Measurements from ENCODE around the gene TREML2.

GRCh38 chr6:41226752-41227151 lies 25.8 kb upstream of the TREML2 start:
- TF ChIP-seq EZH2phosphoT487 (IDR thresholded peaks at IDR 0.05; ENCODE audit: low read depth) (no peak), CTCF (IDR thresholded peaks at IDR 0.05; ENCODE audit: low read depth, low read length) (no peak)
